GM20000 (cell line): ENCODE measurements around the gene TMEM186.
"Not testable (repeated sequence)": the region's sequence is repeated elsewhere in the genome, so short reads cannot be mapped to it uniquely, and the experiment has no call there.

ENCODE experiments used
- DNase-seq: peaks from one replicate; pipeline ENCODE4 v3.0.0; 2012; ENCODE audit warnings: low spot score
- CTCF ChIP-seq: IDR thresholded peaks from 2 replicates; pipeline ENCODE4 v1.5.1; 2012; ENCODE audit warnings: mild to moderate bottlenecking, control low read depth; ENCODE audit errors: extremely low read depth, missing control alignments

Gene TMEM186

GRCh38 chr16:8758022-8758421 lies 39.4 kb downstream of the TMEM186 start:
- TF ChIP-seq CTCF: no peak

GRCh38 chr16:8756755-8757154 lies 40.7 kb downstream of the TMEM186 start:
- DNase-seq: no peak
- no peak for TF ChIP-seq CTCF

More at GRCh38 chr16:8758022-8758421, 39.4 kb downstream of the TMEM186 start:
- DNase-seq: no peak

GRCh38 chr16:8753416-8754054 lies 43.9 kb downstream of the TMEM186 start:
- no peak for DNase-seq
- TF ChIP-seq CTCF: no peak

GRCh38 chr16:8752706-8753105 lies 44.7 kb downstream of the TMEM186 start:
- no peak for TF ChIP-seq CTCF
- DNase-seq: no peak

- no peak for DNase-seq
- TF ChIP-seq CTCF: no peak
Measured at GRCh38 chr16:8751481-8752311, 45.7 kb downstream of the TMEM186 start.

- not testable (repeated sequence) for DNase-seq
Measured at GRCh38 chr16:8748944-8749343, 48.5 kb downstream of the TMEM186 start.
